ENCODE results near the gene BMPER.

The BMPER gene

DNA sequence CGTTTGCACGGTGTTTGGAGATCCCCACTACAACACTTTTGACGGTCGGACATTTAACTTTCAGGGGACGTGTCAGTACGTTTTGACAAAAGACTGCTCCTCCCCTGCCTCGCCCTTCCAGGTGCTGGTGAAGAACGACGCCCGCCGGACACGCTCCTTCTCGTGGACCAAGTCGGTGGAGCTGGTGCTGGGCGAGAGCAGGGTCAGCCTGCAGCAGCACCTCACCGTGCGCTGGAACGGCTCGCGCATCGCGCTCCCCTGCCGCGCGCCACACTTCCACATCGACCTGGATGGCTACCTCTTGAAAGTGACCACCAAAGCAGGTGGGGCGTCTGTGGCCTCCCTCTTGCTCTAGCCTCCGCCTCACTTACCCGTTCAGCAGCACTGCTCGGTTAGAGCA is 173.5 kb downstream of the BMPER start:
- no peaks in the 10 kb centered on the region for H3K9me3 ChIP-seq (ENCODE audit: control insufficient read depth, insufficient read depth, low read depth, low read length)
- ChIA-PET CTCF (interaction anchor here (0.8 kb wide), 1 partner anchor 146 kb away, joined by 4 read pairs; no protein-coding TSS in a partner anchor), POLR2A (no interaction called here)
- H3K36me3 ChIP-seq (ENCODE audit: control insufficient read depth in 2 of 2, insufficient read depth in 1 of 2, low read length in 2 of 2): no peaks in the 10 kb centered on the region
- TF ChIP-seq YY1 (tag by site-specific recombination; IDR thresholded peaks at IDR 0.05): no peak
- no peak for TF ChIP-seq ZNF473 (tag by site-specific recombination; IDR thresholded peaks at IDR 0.05)
- no peak for TF ChIP-seq ZNF16 (tag by site-specific recombination; IDR thresholded peaks at IDR 0.05; ENCODE audit: low read depth)
- no peak for TF ChIP-seq ZNF221 (tag by site-specific recombination; IDR thresholded peaks at IDR 0.05; ENCODE audit: borderline replicate concordance)
- TF ChIP-seq, protein P1, sequence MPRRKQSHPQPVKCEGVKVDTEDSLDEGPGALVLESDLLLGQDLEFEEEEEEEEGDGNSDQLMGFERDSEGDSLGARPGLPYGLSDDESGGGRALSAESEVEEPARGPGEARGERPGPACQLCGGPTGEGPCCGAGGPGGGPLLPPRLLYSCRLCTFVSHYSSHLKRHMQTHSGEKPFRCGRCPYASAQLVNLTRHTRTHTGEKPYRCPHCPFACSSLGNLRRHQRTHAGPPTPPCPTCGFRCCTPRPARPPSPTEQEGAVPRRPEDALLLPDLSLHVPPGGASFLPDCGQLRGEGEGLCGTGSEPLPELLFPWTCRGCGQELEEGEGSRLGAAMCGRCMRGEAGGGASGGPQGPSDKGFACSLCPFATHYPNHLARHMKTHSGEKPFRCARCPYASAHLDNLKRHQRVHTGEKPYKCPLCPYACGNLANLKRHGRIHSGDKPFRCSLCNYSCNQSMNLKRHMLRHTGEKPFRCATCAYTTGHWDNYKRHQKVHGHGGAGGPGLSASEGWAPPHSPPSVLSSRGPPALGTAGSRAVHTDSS (tag by site-specific recombination; IDR thresholded peaks at IDR 0.05): no peak
- TF ChIP-seq ZNF837 (tag by site-specific recombination; IDR thresholded peaks at IDR 0.05): no peak
- TF ChIP-seq ZFP3 (tag by site-specific recombination; IDR thresholded peaks at IDR 0.05; ENCODE audit: low read depth): no peak
- no peak for TF ChIP-seq YY2 (tag by site-specific recombination; IDR thresholded peaks at IDR 0.05)
- no peak for TF ChIP-seq ZNF785 (tag by site-specific recombination; IDR thresholded peaks at IDR 0.05)
- TF ChIP-seq, protein P2, sequence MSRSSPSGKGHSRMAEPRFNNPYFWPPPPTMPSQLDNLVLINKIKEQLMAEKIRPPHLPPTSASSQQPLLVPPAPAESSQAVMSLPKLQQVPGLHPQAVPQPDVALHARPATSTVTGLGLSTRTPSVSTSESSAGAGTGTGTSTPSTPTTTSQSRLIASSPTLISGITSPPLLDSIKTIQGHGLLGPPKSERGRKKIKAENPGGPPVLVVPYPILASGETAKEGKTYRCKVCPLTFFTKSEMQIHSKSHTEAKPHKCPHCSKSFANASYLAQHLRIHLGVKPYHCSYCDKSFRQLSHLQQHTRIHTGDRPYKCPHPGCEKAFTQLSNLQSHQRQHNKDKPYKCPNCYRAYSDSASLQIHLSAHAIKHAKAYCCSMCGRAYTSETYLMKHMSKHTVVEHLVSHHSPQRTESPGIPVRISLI (tag by site-specific recombination; IDR thresholded peaks at IDR 0.05): no peak
- TF ChIP-seq, protein P3, sequence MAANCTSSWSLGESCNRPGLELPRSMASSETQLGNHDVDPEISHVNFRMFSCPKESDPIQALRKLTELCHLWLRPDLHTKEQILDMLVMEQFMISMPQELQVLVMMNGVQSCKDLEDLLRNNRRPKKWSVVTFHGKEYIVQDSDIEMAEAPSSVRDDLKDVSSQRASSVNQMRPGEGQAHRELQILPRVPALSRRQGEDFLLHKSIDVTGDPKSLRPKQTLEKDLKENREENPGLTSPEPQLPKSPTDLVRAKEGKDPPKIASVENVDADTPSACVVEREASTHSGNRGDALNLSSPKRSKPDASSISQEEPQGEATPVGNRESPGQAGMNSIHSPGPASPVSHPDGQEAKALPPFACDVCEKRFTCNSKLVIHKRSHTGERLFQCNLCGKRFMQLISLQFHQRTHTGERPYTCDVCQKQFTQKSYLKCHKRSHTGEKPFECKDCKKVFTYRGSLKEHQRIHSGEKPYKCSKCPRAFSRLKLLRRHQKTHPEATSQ (tag by site-specific recombination; IDR thresholded peaks at IDR 0.05): no peak
- TF ChIP-seq ZBTB7A (tag by site-specific recombination; IDR thresholded peaks at IDR 0.05; ENCODE audit: low read depth): no peak
- TF ChIP-seq ZNF529 (tag by site-specific recombination; IDR thresholded peaks at IDR 0.05; ENCODE audit: insufficient replicate concordance): no peak
- TF ChIP-seq ZFHX2 (tag by site-specific recombination; conservative IDR thresholded peaks at IDR 0.05): no peak
- no peak overlapping the region for H3K4me3 ChIP-seq (ENCODE audit: low read depth, low read length)
- no peak overlapping the region for H3K27ac ChIP-seq (ENCODE audit: extremely low read depth, low read depth, low read length)
- H3K4me1 ChIP-seq (ENCODE audit: control insufficient read depth, insufficient read depth, low read length): no peaks in the 10 kb centered on the region

DNA sequence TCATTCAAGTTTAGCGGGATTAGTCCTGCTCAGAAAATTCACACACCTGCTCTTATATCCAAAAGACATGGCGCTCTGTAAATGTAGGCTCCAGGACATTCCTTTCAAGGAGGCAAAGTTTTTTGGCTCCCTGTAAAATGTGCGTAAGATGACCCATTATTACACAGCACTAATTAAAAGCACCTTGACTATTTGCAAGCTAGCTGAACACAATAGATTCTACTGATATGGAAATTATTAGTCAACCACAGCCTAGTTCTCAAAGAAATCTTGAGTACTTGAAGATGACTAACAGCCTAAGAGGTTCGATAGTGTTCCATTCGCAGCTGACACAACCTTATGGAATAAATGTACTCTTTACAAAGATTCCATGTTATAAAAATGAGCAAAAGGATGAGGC is 175.2 kb downstream of the BMPER start:
- H3K4me3 ChIP-seq (ENCODE audit: low read depth, low read length): no peak overlapping the region
- CTCF ChIA-PET: no interaction called here
- no peaks in the 10 kb centered on the region for H3K4me1 ChIP-seq (ENCODE audit: control insufficient read depth, insufficient read depth, low read length)
- no peak overlapping the region for H3K27ac ChIP-seq (ENCODE audit: extremely low read depth, low read depth, low read length)
- TF ChIP-seq ZNF701 (tag by site-specific recombination; IDR thresholded peaks at IDR 0.05): no peak
- no peak for TF ChIP-seq ZNF677 (tag by site-specific recombination; IDR thresholded peaks at IDR 0.05)
- TF ChIP-seq ZNF473 (tag by site-specific recombination; IDR thresholded peaks at IDR 0.05): no peak
- no peak for TF ChIP-seq SP7 (tag by site-specific recombination; IDR thresholded peaks at IDR 0.05)
- TF ChIP-seq ZEB2 (tag by site-specific recombination; IDR thresholded peaks at IDR 0.05): no peak
- TF ChIP-seq ZNF416 (tag by site-specific recombination; IDR thresholded peaks at IDR 0.05): no peak
- TF ChIP-seq SCRT2 (tag by site-specific recombination; IDR thresholded peaks at IDR 0.05): no peak
- TF ChIP-seq ZNF768 (tag by site-specific recombination; IDR thresholded peaks at IDR 0.05): no peak
- no peaks in the 10 kb centered on the region for H3K36me3 ChIP-seq (ENCODE audit: control insufficient read depth in 2 of 2, insufficient read depth in 1 of 2, low read length in 2 of 2)
- no peaks in the 10 kb centered on the region for H3K9me3 ChIP-seq (ENCODE audit: control insufficient read depth, insufficient read depth, low read depth, low read length)
- POLR2A ChIA-PET: no interaction called here
